HepG2 (cell line): ENCODE measurements around the gene GALNT9. TPM values are rescaled to one million over a fixed set of nuclear protein-coding genes. Genes with fewer than 3 reads are reported as not detected.

Source experiments
- ATAC-seq: fragments of 200-7000 bp; cut with Tn5 transposase; 3 replicates; pipeline ENCODE4 v1.9.1; 2020; ENCODE audit warnings: mild to moderate bottlenecking, moderate library complexity
- BruUV-seq: library from RNA; stranded (reverse); fragments of 400-500 nt; replicated peaks from 2 replicates; lab custom pipeline; 2021; lab: Mats Ljungman, UMichigan
- CTCF ChIA-PET: fragments of 300-600 bp; formaldehyde crosslinking; extraction: SDS; loops from one replicate; lab custom pipeline; 2021; ENCODE audit warnings: low total read pairs, inconsistent platforms, low intra/inter-chr PET ratio; lab: Yijun Ruan, JAX
- POLR2A ChIA-PET: fragments of 350-600 bp; sonication (Branson Sonifier 250); formaldehyde crosslinking; loops from one replicate; lab custom pipeline; 2020; ENCODE audit warnings: antibody characterized with exemption, inconsistent platforms; lab: Yijun Ruan, JAX
- DNase-seq: peaks from one replicate; pipeline ENCODE4 v3.0.0-alpha.2; 2015; ENCODE audit warnings: low spot score
- FAIRE-seq: peaks from 3 replicates; lab custom pipeline; 2011; peaks lifted over from hg19 to GRCh38; lab: Jason Lieb, UNC
- H2AFZ ChIP-seq: one replicate; pipeline ENCODE4 v1.6.1; 2011; ENCODE audit warnings: low read length, inconsistent platforms
- H3K27ac ChIP-seq: fragments of 300-600 bp; 3 replicates; pipeline ENCODE4 v1.8.0; 2011; ENCODE audit warnings: mixed run types, mild to moderate bottlenecking, mixed read lengths, low read length, inconsistent platforms; ENCODE audit not compliant: insufficient read depth; ENCODE audit errors: extremely low read length
- H3K27me3 ChIP-seq, 2 experiments: fragments of 200-600 bp in 1 of 2; 2 replicates in 1 of 2; 3 replicates in 1 of 2; pipeline versions ENCODE4 v1.6.0 to v1.8.0; 2011; ENCODE audit warnings: low read length in 2 of 2, mild to moderate bottlenecking in 2 of 2, moderate library complexity in 2 of 2, inconsistent platforms in 1 of 2; ENCODE audit not compliant: insufficient read depth in 2 of 2, control insufficient read depth in 1 of 2
- H3K36me3 ChIP-seq, 2 experiments: fragments of 200-600 bp in 1 of 2; replicated peaks in 1 of 2; 2 replicates in 1 of 2; 3 replicates in 1 of 2; pipeline versions ENCODE4 v1.5.1 to v1.8.0; 2011; ENCODE audit warnings: low read length in 2 of 2, inconsistent platforms in 1 of 2; ENCODE audit not compliant: insufficient read depth in 2 of 2, control insufficient read depth in 1 of 2
- H3K4me1 ChIP-seq: 2 replicates; pipeline ENCODE4 v1.5.1; 2012; ENCODE audit warnings: low read length, inconsistent platforms; ENCODE audit not compliant: insufficient read depth
- H3K4me2 ChIP-seq: 2 replicates; pipeline ENCODE4 v1.6.0; 2011; ENCODE audit warnings: low read depth, low read length, inconsistent platforms
- H3K4me3 ChIP-seq, 3 experiments: fragments of 200-600 bp in 1 of 3; sonication (generic), shearing (Covaris generic) in 1 of 3; replicated peaks in 1 of 3; 2 replicates each; pipeline ENCODE4 v1.5.1; 2011 to 2016; ENCODE audit warnings: low read length in 3 of 3, inconsistent platforms in 2 of 3, low read depth in 2 of 3, mild to moderate bottlenecking in 2 of 3, control low read depth in 1 of 3, mixed read lengths in 1 of 3; ENCODE audit not compliant: insufficient read depth in 1 of 3
- H3K79me2 ChIP-seq: one replicate; pipeline ENCODE4 v1.6.1; 2011; ENCODE audit warnings: low read length, inconsistent platforms; ENCODE audit not compliant: insufficient read depth
- H3K9ac ChIP-seq: 2 replicates; pipeline ENCODE4 v1.6.0; 2011; ENCODE audit warnings: mild to moderate bottlenecking, low read depth, low read length, inconsistent platforms; ENCODE audit not compliant: insufficient read depth
- H3K9me3 ChIP-seq: 2 replicates; pipeline ENCODE4 v1.5.1; 2012; ENCODE audit warnings: mild to moderate bottlenecking, low read length
- H4K20me1 ChIP-seq: 2 replicates; pipeline ENCODE4 v1.6.0; 2011; ENCODE audit warnings: inconsistent platforms, mild to moderate bottlenecking, low read length, moderate library complexity; ENCODE audit not compliant: insufficient read depth
- ATM ChIP-seq: fragments of 450-650 bp; IDR thresholded peaks from 2 replicates; pipeline ENCODE4 v1.7.1; 2017; ENCODE audit warnings: mild to moderate bottlenecking, borderline replicate concordance
- CHD4 ChIP-seq: fragments of 200-600 bp; sonication (generic); IDR thresholded peaks from 2 replicates; pipeline ENCODE4 v1.7.0; 2017; ENCODE audit warnings: mild to moderate bottlenecking, low read length, borderline replicate concordance
- FOSL2 ChIP-seq: sonication (generic); formaldehyde crosslinking; IDR thresholded peaks from 2 replicates; pipeline ENCODE4 v1.4.0; 2020; ENCODE audit warnings: missing genetic modification reagents
- KLF12 ChIP-seq: sonication (generic); formaldehyde crosslinking; IDR thresholded peaks from 2 replicates; pipeline ENCODE4 v1.4.0; 2020; ENCODE audit warnings: missing genetic modification reagents, borderline replicate concordance
- ZFP36L2 ChIP-seq: sonication (generic); formaldehyde crosslinking; IDR thresholded peaks from 2 replicates; pipeline ENCODE4 v1.4.0; 2020; ENCODE audit warnings: missing genetic modification reagents
- ZNF17 ChIP-seq: sonication (generic); formaldehyde crosslinking; IDR thresholded peaks from 2 replicates; pipeline ENCODE4 v1.5.0; 2020; ENCODE audit warnings: mild to moderate bottlenecking, missing genetic modification reagents
- WGBS: methylation state at CpG from one replicate; pipeline ENCODE4 v1.1.6; 2017; ENCODE audit warnings: low lambda C conversion rate; 5-methylcytosine and 5-hydroxymethylcytosine counted together
- in situ Hi-C: cut with HindIII; loops from 2 replicates; pipeline ENCODE4 v1.10.0; 2017; ENCODE audit warnings: low pct_unique_long_range_greater_than_20kb; ENCODE audit not compliant: extremely low pct_ligation_motif_present
- intact Hi-C: fragments of 100-400 bp; cut with micrococcal nuclease; formaldehyde crosslinking; loops from one replicate; pipeline ENCODE4 v1.10.0; 2022; ENCODE audit not compliant: unreplicated experiment
- polyA plus RNA-seq, 8 experiments: library from polyadenylated mRNA; depleted of rRNA in 3 of 8; stranded (reverse) in 7 of 8; unstranded in 1 of 8; fragments of >200 nt; fragmentation: Illumina TruSeq in 4 of 8; extraction: Trizol in 4 of 8; gene quantifications; 2 replicates each; pipeline versions ENCODE4 v1.2.1 to v1.2.3, GENCODE V29; 2011 to 2016; ENCODE audit warnings: low read depth in 4 of 8, missing spikeins in 1 of 8, mixed read lengths in 1 of 8; ENCODE audit not compliant: insufficient read depth in 1 of 8
- total RNA-seq, 5 experiments: library from RNA; depleted of rRNA; stranded (reverse); fragments of >200 nt; fragmentation: Illumina TruSeq; extraction: Trizol; gene quantifications; 2 replicates each; pipeline ENCODE4 v1.2.3, GENCODE V29; 2016; ENCODE audit warnings: low read depth in 1 of 5
- TF ChIP-seq, protein P1 (sequence below): sonication (generic); formaldehyde crosslinking; IDR thresholded peaks from 2 replicates; pipeline ENCODE4 v1.4.0; 2020; ENCODE audit warnings: missing genetic modification reagents, borderline replicate concordance
- TF ChIP-seq, protein P2 (sequence below): fragments of 450-650 bp; IDR thresholded peaks from 2 replicates; pipeline ENCODE4 v1.6.1; 2016

The GALNT9 gene
- total and polyA plus RNA-seq, 2 of the 13 experiments (the other 11 are each of a cell fraction or from before 2014, with no cell fraction given): 0.04 TPM; not detected in 1

DNA sequence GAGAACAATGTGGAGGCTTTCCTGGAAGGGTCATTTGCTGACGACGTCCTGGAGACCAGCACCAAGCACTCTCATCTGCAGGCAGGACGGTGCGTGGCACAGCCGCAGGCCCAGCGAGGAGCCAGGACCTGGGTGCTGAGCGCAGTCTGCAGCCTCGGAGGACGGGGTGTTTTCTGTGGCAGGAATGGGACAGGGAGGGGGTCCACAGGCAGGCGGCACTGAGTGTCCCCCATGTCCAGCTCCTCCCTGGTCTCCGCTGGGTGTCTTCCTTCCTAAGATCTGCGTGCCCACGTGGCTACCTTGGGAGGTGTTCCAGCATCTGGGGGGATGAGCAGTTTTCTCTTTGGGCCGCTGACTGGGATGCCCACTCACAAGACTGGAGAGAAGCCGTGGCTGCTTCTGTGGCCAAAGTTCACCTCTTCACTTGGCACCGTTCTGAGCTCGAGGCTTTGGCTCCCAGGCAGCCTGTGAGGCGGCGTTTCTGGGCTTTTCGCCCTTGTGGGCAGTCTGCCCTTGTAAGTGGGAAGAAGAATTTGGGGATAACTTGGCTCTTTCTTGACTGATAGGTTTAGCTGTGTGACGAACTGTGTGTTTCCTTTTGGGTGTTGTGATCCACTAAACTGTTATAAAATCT, 112.9 kb downstream of the GALNT9 start (continued):
- TF ChIP-seq, protein P1, sequence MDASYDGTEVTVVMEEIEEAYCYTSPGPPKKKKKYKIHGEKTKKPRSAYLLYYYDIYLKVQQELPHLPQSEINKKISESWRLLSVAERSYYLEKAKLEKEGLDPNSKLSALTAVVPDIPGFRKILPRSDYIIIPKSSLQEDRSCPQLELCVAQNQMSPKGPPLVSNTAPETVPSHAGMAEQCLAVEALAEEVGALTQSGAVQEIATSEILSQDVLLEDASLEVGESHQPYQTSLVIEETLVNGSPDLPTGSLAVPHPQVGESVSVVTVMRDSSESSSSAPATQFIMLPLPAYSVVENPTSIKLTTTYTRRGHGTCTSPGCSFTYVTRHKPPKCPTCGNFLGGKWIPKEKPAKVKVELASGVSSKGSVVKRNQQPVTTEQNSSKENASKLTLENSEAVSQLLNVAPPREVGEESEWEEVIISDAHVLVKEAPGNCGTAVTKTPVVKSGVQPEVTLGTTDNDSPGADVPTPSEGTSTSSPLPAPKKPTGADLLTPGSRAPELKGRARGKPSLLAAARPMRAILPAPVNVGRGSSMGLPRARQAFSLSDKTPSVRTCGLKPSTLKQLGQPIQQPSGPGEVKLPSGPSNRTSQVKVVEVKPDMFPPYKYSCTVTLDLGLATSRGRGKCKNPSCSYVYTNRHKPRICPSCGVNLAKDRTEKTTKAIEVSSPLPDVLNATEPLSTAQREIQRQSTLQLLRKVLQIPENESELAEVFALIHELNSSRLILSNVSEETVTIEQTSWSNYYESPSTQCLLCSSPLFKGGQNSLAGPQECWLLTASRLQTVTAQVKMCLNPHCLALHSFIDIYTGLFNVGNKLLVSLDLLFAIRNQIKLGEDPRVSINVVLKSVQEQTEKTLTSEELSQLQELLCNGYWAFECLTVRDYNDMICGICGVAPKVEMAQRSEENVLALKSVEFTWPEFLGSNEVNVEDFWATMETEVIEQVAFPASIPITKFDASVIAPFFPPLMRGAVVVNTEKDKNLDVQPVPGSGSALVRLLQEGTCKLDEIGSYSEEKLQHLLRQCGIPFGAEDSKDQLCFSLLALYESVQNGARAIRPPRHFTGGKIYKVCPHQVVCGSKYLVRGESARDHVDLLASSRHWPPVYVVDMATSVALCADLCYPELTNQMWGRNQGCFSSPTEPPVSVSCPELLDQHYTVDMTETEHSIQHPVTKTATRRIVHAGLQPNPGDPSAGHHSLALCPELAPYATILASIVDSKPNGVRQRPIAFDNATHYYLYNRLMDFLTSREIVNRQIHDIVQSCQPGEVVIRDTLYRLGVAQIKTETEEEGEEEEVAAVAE: no peak
- TF ChIP-seq ZFP36L2 (no peak), ZNF17 (no peak)

DNA sequence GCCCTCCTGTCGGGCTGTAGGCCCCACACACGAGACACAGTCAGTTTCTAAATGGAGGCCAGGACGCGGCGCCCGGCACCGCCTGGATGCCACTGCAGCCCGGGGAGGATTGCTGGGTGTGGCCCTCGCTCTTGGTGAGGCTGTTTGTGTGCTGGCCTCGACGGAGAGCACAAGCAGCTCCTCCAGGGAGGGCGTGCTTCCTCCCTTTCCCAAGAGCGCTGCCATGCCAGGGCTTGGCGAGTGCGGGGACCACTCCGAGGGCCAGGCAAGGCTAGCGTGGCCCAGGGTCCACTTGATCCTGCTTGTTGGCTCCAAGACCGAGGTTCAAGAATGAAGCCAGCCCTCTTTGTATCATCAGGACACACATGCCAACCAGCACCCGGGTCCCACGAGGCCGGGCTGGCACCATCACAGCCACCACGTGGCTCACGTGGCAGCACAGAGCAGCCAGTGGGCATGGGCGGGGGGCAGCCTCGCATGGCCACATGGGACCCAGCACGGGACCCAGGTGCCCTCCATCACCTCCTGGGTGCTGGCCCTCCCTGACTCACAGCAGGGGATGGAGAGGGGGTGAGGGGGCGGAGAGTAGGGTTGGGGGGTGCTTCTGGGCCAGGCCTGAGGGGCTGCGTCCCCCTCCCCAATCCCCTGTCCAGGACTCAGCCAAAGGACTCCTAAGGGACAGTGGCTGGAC, 113.9 kb downstream of the GALNT9 start:
- ChIA-PET POLR2A (no interaction called here), CTCF (no interaction called here)
- 20% methylated on average over 4 of the region's 28 CpGs for WGBS
- in situ Hi-C loops (no loop called here), intact Hi-C loops (no loop called here)
- no peaks in the 10 kb centered on the region for H3K79me2 ChIP-seq
- H4K20me1 ChIP-seq: no peaks in the 10 kb centered on the region
- DNase-seq (no peak), ATAC-seq (no peak), FAIRE-seq (no peak)
- TF ChIP-seq, protein P2, sequence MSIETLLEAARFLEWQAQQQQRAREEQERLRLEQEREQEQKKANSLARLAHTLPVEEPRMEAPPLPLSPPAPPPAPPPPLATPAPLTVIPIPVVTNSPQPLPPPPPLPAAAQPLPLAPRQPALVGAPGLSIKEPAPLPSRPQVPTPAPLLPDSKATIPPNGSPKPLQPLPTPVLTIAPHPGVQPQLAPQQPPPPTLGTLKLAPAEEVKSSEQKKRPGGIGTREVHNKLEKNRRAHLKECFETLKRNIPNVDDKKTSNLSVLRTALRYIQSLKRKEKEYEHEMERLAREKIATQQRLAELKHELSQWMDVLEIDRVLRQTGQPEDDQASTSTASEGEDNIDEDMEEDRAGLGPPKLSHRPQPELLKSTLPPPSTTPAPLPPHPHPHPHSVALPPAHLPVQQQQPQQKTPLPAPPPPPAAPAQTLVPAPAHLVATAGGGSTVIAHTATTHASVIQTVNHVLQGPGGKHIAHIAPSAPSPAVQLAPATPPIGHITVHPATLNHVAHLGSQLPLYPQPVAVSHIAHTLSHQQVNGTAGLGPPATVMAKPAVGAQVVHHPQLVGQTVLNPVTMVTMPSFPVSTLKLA: peak; percentile 92
- TF ChIP-seq ATM: no peak
- no peak for TF ChIP-seq KLF12 (CRISPR knock-in tag)
- no peak for TF ChIP-seq CHD4
- no peak for TF ChIP-seq FOSL2 (CRISPR knock-in tag)
- H3K9ac ChIP-seq: no peak overlapping the region
- H3K9me3 ChIP-seq: no peaks in the 10 kb centered on the region
- no peak overlapping the region for H3K4me2 ChIP-seq
- no TSS peak for BruUV-seq
- no peak overlapping the region for H3K4me3 ChIP-seq
- H3K27ac ChIP-seq: no peak overlapping the region
- H2AFZ ChIP-seq: no peak overlapping the region
- H3K4me1 ChIP-seq: no peaks in the 10 kb centered on the region
- peaks cover 13 to 63% of the 10 kb centered on the region in 2 experiments for H3K27me3 ChIP-seq
- no peaks in the 10 kb centered on the region for H3K36me3 ChIP-seq
